H1 (cell line): ENCODE measurements around the gene HOXC13. TPM values are rescaled to one million over a fixed set of nuclear protein-coding genes. Genes with fewer than 3 reads are reported as not detected.

Source experiments
- CTCF ChIA-PET: fragments of 300-600 bp; sonication (Branson Sonifier 250); formaldehyde crosslinking; loops from one replicate; lab custom pipeline; 2021; ENCODE audit not compliant: partially characterized antibody; lab: Charles Lee
- POLR2A ChIA-PET: fragments of 300-600 bp; sonication (Branson Sonifier 250); formaldehyde crosslinking; loops from one replicate; lab custom pipeline; 2021; ENCODE audit warnings: inconsistent platforms; ENCODE audit not compliant: partially characterized antibody; lab: Charles Lee
- DNase-seq, 2 experiments: peaks; one replicate each; pipeline versions ENCODE4 v3.0.0 to v3.0.0-alpha.2; 2010 to 2022; ENCODE audit warnings: low spot score in 2 of 2, low read depth in 1 of 2, mixed read lengths in 1 of 2
- FAIRE-seq: peaks from 2 replicates; lab custom pipeline; 2011; peaks lifted over from hg19 to GRCh38; lab: Jason Lieb, UNC
- H2AFZ ChIP-seq: 2 replicates; pipeline ENCODE4 v1.8.1; 2012; ENCODE audit warnings: low read length, inconsistent platforms
- H2AK5ac ChIP-seq: 2 replicates; pipeline ENCODE4 v1.6.1; 2013; ENCODE audit warnings: low read depth, low read length
- H2BK120ac ChIP-seq: replicated peaks from 2 replicates; pipeline ENCODE3; 2013; ENCODE audit warnings: low read depth, low read length, inconsistent platforms
- H2BK12ac ChIP-seq: 2 replicates; pipeline ENCODE4 v1.6.1; 2013; ENCODE audit warnings: low read depth, low read length
- H2BK15ac ChIP-seq: 2 replicates; pipeline ENCODE4 v1.6.1; 2013; ENCODE audit warnings: low read length
- H2BK20ac ChIP-seq: 2 replicates; pipeline ENCODE4 v1.6.1; 2013; ENCODE audit warnings: low read length
- H2BK5ac ChIP-seq: 2 replicates; pipeline ENCODE4 v1.6.1; 2013; ENCODE audit warnings: low read depth, low read length
- H3K14ac ChIP-seq: 2 replicates; pipeline ENCODE4 v1.6.1; 2013; ENCODE audit warnings: inconsistent platforms; ENCODE audit not compliant: insufficient read length
- H3K18ac ChIP-seq: 2 replicates; pipeline ENCODE4 v1.6.1; 2013; ENCODE audit warnings: low read length; ENCODE audit errors: extremely low read depth
- H3K23ac ChIP-seq: 2 replicates; pipeline ENCODE4 v1.6.1; 2013; ENCODE audit warnings: inconsistent platforms; ENCODE audit not compliant: insufficient read length
- H3K23me2 ChIP-seq: 2 replicates; pipeline ENCODE4 v1.6.1; 2013; ENCODE audit warnings: low read depth, low read length
- H3K27ac ChIP-seq: 2 replicates; pipeline ENCODE4 v1.6.1; 2011; ENCODE audit warnings: low read depth, low read length, inconsistent platforms
- H3K27me3 ChIP-seq, 4 experiments: replicated peaks in 1 of 4; 1 replicate in 1 of 4; 2 replicates in 3 of 4; pipeline versions ENCODE4 v1.6.1 to v1.8.1; 2011 to 2013; ENCODE audit warnings: low read length in 3 of 4, mild to moderate bottlenecking in 3 of 4, inconsistent platforms in 2 of 4, mixed read lengths in 2 of 4, moderate library complexity in 1 of 4; ENCODE audit not compliant: control insufficient read depth in 3 of 4, insufficient read depth in 3 of 4; ENCODE audit errors: extremely low read depth in 1 of 4
- H3K36me3 ChIP-seq, 4 experiments: 2 replicates each; pipeline versions ENCODE4 v1.6.1 to v1.8.1; 2011 to 2013; ENCODE audit warnings: mild to moderate bottlenecking in 4 of 4, low read length in 3 of 4, moderate library complexity in 2 of 4, control low read depth in 1 of 4, inconsistent platforms in 1 of 4; ENCODE audit not compliant: insufficient read depth in 4 of 4, control insufficient read depth in 2 of 4
- H3K4ac ChIP-seq: replicated peaks from 2 replicates; pipeline ENCODE3; 2013; ENCODE audit warnings: low read length, low read depth, mixed read lengths, inconsistent platforms; ENCODE audit not compliant: insufficient read length
- H3K4me1 ChIP-seq, 4 experiments: replicated peaks in 1 of 4; 1 replicate in 1 of 4; 2 replicates in 3 of 4; pipeline versions ENCODE4 v1.6.1 to v1.8.1; 2011 to 2013; ENCODE audit warnings: low read length in 3 of 4, inconsistent platforms in 2 of 4, mixed read lengths in 1 of 4; ENCODE audit not compliant: insufficient read depth in 4 of 4, control insufficient read depth in 3 of 4
- H3K4me2 ChIP-seq, 2 experiments: 2 replicates each; pipeline versions ENCODE4 v1.6.1 to v1.8.1; 2011 to 2013; ENCODE audit warnings: low read depth in 2 of 2, low read length in 2 of 2, control low read depth in 1 of 2, inconsistent platforms in 1 of 2, mild to moderate bottlenecking in 1 of 2; ENCODE audit not compliant: insufficient read depth in 1 of 2
- H3K4me3 ChIP-seq, 4 experiments: fragments of 200-600, 300-600 bp in 1 of 4; sonication (generic), shearing (Covaris generic), sonication (Bioruptor Twin) in 1 of 4; 2 replicates each; pipeline versions ENCODE4 v1.5.1 to v1.8.1; 2011 to 2016; ENCODE audit warnings: low read length in 4 of 4, low read depth in 3 of 4, control low read depth in 2 of 4, inconsistent platforms in 2 of 4, mild to moderate bottlenecking in 2 of 4, mixed read lengths in 1 of 4, moderate library complexity in 1 of 4; ENCODE audit not compliant: insufficient read depth in 2 of 4; ENCODE audit errors: extremely low read depth in 1 of 4
- H3K56ac ChIP-seq: replicated peaks from 2 replicates; pipeline ENCODE3; 2013; ENCODE audit warnings: low read depth, mild to moderate bottlenecking, mixed read lengths, low read length, inconsistent platforms; ENCODE audit not compliant: insufficient read length
- H3K79me1 ChIP-seq: 2 replicates; pipeline ENCODE4 v1.6.1; 2013; ENCODE audit warnings: low read depth, low read length, control low read depth
- H3K79me2 ChIP-seq, 2 experiments: 2 replicates each; pipeline versions ENCODE4 v1.6.1 to v1.8.1; 2012 to 2013; ENCODE audit warnings: low read length in 2 of 2, mild to moderate bottlenecking in 2 of 2, inconsistent platforms in 1 of 2; ENCODE audit not compliant: insufficient read depth in 2 of 2, control insufficient read depth in 1 of 2
- H3K9ac ChIP-seq, 4 experiments: replicated peaks in 1 of 4; 1 replicate in 1 of 4; 2 replicates in 3 of 4; pipeline versions ENCODE4 v1.6.1 to v1.8.1; 2011 to 2013; ENCODE audit warnings: low read depth in 3 of 4, low read length in 3 of 4, control low read depth in 2 of 4, mild to moderate bottlenecking in 2 of 4, moderate library complexity in 2 of 4, inconsistent platforms in 1 of 4; ENCODE audit errors: extremely low read depth in 1 of 4
- H3K9me3 ChIP-seq, 2 experiments: 2 replicates each; pipeline versions ENCODE4 v1.6.1 to v1.8.1; 2012 to 2013; ENCODE audit warnings: mild to moderate bottlenecking in 2 of 2, moderate library complexity in 2 of 2, control low read depth in 1 of 2, inconsistent platforms in 1 of 2, low read depth in 1 of 2, low read length in 1 of 2, mixed read lengths in 1 of 2; ENCODE audit not compliant: insufficient read depth in 2 of 2
- H4K20me1 ChIP-seq, 2 experiments: replicated peaks in 1 of 2; 2 replicates each; pipeline versions ENCODE3 to v1.8.1; 2011 to 2013; ENCODE audit warnings: inconsistent platforms in 2 of 2, low read length in 2 of 2, mild to moderate bottlenecking in 1 of 2; ENCODE audit not compliant: insufficient read depth in 2 of 2, control insufficient read depth in 1 of 2
- H4K5ac ChIP-seq: 2 replicates; pipeline ENCODE4 v1.6.1; 2013; ENCODE audit warnings: low read length, low read depth, mixed read lengths, inconsistent platforms; ENCODE audit not compliant: insufficient read length
- H4K8ac ChIP-seq: 2 replicates; pipeline ENCODE4 v1.8.0; 2013; ENCODE audit warnings: mild to moderate bottlenecking, moderate library complexity, low read length, inconsistent platforms; ENCODE audit not compliant: insufficient read depth; ENCODE audit errors: extremely low read depth
- H4K91ac ChIP-seq: replicated peaks from 2 replicates; pipeline ENCODE3; 2013; ENCODE audit warnings: low read length, mixed read lengths, inconsistent platforms; ENCODE audit not compliant: insufficient read length
- CTCF ChIP-seq, 3 experiments: IDR thresholded peaks; 1 replicate in 2 of 3; 2 replicates in 1 of 3; pipeline versions ENCODE4 v1.5.1 to v1.6.1; 2011; ENCODE audit warnings: low read length in 3 of 3, mild to moderate bottlenecking in 3 of 3, inconsistent platforms in 2 of 3, low read depth in 1 of 3, moderate library complexity in 1 of 3; ENCODE audit not compliant: insufficient read depth in 1 of 3; ENCODE audit errors: control extremely low read depth in 1 of 3
- WGBS, 2 experiments: shearing (Covaris generic) in 1 of 2; methylation state at CpG; one replicate each; pipeline versions ENCODE4 v1.1.6 to v1.1.7; 2013 to 2015; ENCODE audit warnings: low lambda C conversion rate in 2 of 2, mixed read lengths in 2 of 2, inconsistent platforms in 1 of 2, low coverage in 1 of 2, missing lambda C conversion rate in 1 of 2; ENCODE audit not compliant: insufficient replicate concordance in 2 of 2, insufficient coverage in 1 of 2, insufficient read length in 1 of 2; ENCODE audit errors: extremely low coverage in 1 of 2, missing lambda C conversion rate in 1 of 2; 5-methylcytosine and 5-hydroxymethylcytosine counted together
- polyA plus RNA-seq, 7 experiments: library from polyadenylated mRNA; depleted of rRNA in 3 of 7; stranded (reverse) in 5 of 7; unstranded in 2 of 7; fragments of >200 nt in 5 of 7; fragments of 200-250 nt in 2 of 7; gene quantifications; 1 replicate in 5 of 7; 2 replicates in 1 of 7; 4 replicates in 1 of 7; pipeline versions ENCODE4 v1.2.1 to v1.2.3, GENCODE V29; 2011 to 2013; ENCODE audit warnings: missing spikeins in 2 of 7, mixed read lengths in 2 of 7
- total RNA-seq: library from RNA; stranded (reverse); fragmentation: NEBNext Ultra II Directional; extraction: Animal tissue kit (Norgen Biotek cat#: 25700); gene quantifications from 2 replicates; pipeline ENCODE4 v1.2.1, GENCODE V29; 2021

HOXC13 gene
- total and polyA plus RNA-seq, 2 of the 8 experiments (the other 6 are each of a cell fraction or from before 2014, with no cell fraction given) = 0.02 TPM; not detected in 1

- Histone ChIP-seq H3K18ac (peak overlapping the region; percentile 19; the same call in 1 of the 2 replicates), H4K20me1 (peaks cover 30% of the 10 kb centered on the region in 2 experiments), H4K5ac (no peak overlapping the region), H3K23me2 (peaks cover 2% of the 10 kb centered on the region; the same call in 1 of the 2 replicates), H3K27ac (no peak overlapping the region), H2BK120ac (no peak overlapping the region), H4K8ac (no peak overlapping the region), H3K27me3 (peaks cover 97 to 100% (median 100%) of the 10 kb centered on the region in 4 experiments), H3K4me3 (no peak overlapping the region), H3K79me1 (no peaks in the 10 kb centered on the region), H2AK5ac (no peak overlapping the region), H3K9ac (no peak overlapping the region), H3K9me3 (peaks cover 0 to 4% of the 10 kb centered on the region in 2 experiments; a peak in 1 of 4 replicates), H2BK5ac (no peak overlapping the region), H3K79me2 (no peaks in the 10 kb centered on the region), H3K4me2 (no peak overlapping the region; a peak in 1 of 4 replicates), H2BK20ac (no peak overlapping the region), H2BK15ac (0 out of 2 replicates have a peak overlapping the region, but pooled peaks have one; percentile 46), H2AFZ (no peak overlapping the region), H2BK12ac (peak overlapping the region; percentile 87; the same call in 1 of the 2 replicates), H4K91ac (no peak overlapping the region), H3K14ac (no peak overlapping the region), H3K4me1 (peaks cover 0 to 15% (median 3%) of the 10 kb centered on the region in 4 experiments; a peak in 5 of 7 replicates), H3K4ac (no peak overlapping the region), H3K36me3 (peaks cover 0 to 19% (median 0%) of the 10 kb centered on the region in 4 experiments; a peak in 1 of 8 replicates), H3K56ac (no peak overlapping the region), H3K23ac (no peak overlapping the region)
- FAIRE-seq = no peak
- 27% methylated on average over 13 of the region's 19 CpGs; no CpG with 5 or more reads in 1 of the 2 experiments for WGBS, 2 experiments
- DNase-seq = no peak
- POLR2A ChIA-PET = interaction anchor here (1.6 kb wide), 1 partner anchor 8 kb away, joined by 4 read pairs; no protein-coding TSS in a partner anchor
- CTCF ChIA-PET = interaction anchor here (1.9 to 4.3 kb wide), 3 partner anchors 9 to 214 kb away, joined by 4 to 30 read pairs (median 24); partner anchors contain the start of genes HOXC10 and HOXC5
- no peak for TF ChIP-seq CTCF (IDR thresholded peaks at IDR 0.05; ENCODE audit: control extremely low read depth in 1 of 3, insufficient read depth in 1 of 3, low read depth in 1 of 3, low read length in 3 of 3)
These were observed 55.3 kb downstream of the HOXC13 start for GRCh38 chr12:53994009-53994263.
